ENCODE measurements around the gene ZFYVE21. TPM values are rescaled to one million over a fixed set of nuclear protein-coding genes. Genes with fewer than 3 reads are reported as not detected.

The ZFYVE21 gene
- total RNA-seq, 1 experiment from 2014 or later: 31.3 TPM

GRCh38 chr14:103696466-103697071 is 19.0 kb upstream of the ZFYVE21 start:
- peaks cover 7% of the 10 kb centered on the region; the same call in 1 of the 2 replicates for H3K79me2 ChIP-seq (ENCODE audit: insufficient read depth, low read length)
- H3K4me1 ChIP-seq (ENCODE audit: control insufficient read depth in 1 of 2, insufficient read depth in 2 of 2, low read length in 2 of 2): no peaks in the 10 kb centered on the region
- no peaks in the 10 kb centered on the region for H3K9me2 ChIP-seq (ENCODE audit: insufficient read depth)
- ChIA-PET POLR2A (no interaction called here), RAD21 (ENCODE audit: low non-redundant PET in 1 of 2, low total read pairs in 2 of 2, uncharacterized antibody in 2 of 2, unreplicated experiment in 2 of 2) (no interaction called here), CTCF (no interaction called here)
- no peak overlapping the region for H3K4me2 ChIP-seq (ENCODE audit: low read length)
- no peak overlapping the region for H3K4me3 ChIP-seq (replicated peaks in 1 of 2; ENCODE audit: low read depth in 1 of 2, low read length in 2 of 2)
- BruUV-seq (replicated peaks): no TSS peak
- ATAC-seq (no peak), DNase-seq (ENCODE audit: low read depth, low spot score) (no peak)
- no peaks in the 10 kb centered on the region for H3K9me3 ChIP-seq (ENCODE audit: control insufficient read depth in 1 of 2, insufficient read depth in 1 of 2, low read depth in 1 of 2, low read length in 2 of 2)
- H3K36me3 ChIP-seq (ENCODE audit: control insufficient read depth in 1 of 2, insufficient read depth in 2 of 2, low read length in 2 of 2): peaks cover 4 to 7% of the 10 kb centered on the region in 2 experiments; a peak in 3 of 4 replicates
- H4K20me1 ChIP-seq (ENCODE audit: insufficient read depth): no peaks in the 10 kb centered on the region
- H3K27ac ChIP-seq (ENCODE audit: low read depth, low read length): no peak overlapping the region
- H3K27me3 ChIP-seq (ENCODE audit: insufficient read depth, low read length): no peaks in the 10 kb centered on the region
- intact Hi-C loops (cut with micrococcal nuclease): no loop called here
- H3K9ac ChIP-seq (ENCODE audit: low read length): no peak overlapping the region
- no peak overlapping the region for H2AFZ ChIP-seq (ENCODE audit: low read depth, low read length, poor library complexity, severe bottlenecking)
- TF ChIP-seq SIN3A (IDR thresholded peaks at IDR 0.05; ENCODE audit: low read depth) (no peak), REST (IDR thresholded peaks at IDR 0.05; ENCODE audit: low read depth) (no peak), TCF7L2 (IDR thresholded peaks at IDR 0.05; ENCODE audit: borderline replicate concordance, extremely low read depth, insufficient read depth, insufficient read length) (no peak), RAD21 (IDR thresholded peaks at IDR 0.05; ENCODE audit: low read depth) (no peak), POLR2A (IDR thresholded peaks at IDR 0.05; ENCODE audit: borderline replicate concordance, extremely low read depth, insufficient read depth, insufficient read length) (no peak), POLR2AphosphoS5 (IDR thresholded peaks at IDR 0.05; ENCODE audit: low read depth, low read length) (no peak; the same call in none of the 2 replicates), CEBPB (IDR thresholded peaks at IDR 0.05; ENCODE audit: low read depth) (no peak), FOSL1 (IDR thresholded peaks at IDR 0.05; ENCODE audit: low read depth) (no peak), SP1 (IDR thresholded peaks at IDR 0.05; ENCODE audit: low read depth) (no peak), EGR1 (IDR thresholded peaks at IDR 0.05; ENCODE audit: low read depth) (no peak), EZH2 (IDR thresholded peaks at IDR 0.05) (no peak), ZFX (IDR thresholded peaks at IDR 0.05) (no peak), EZH2phosphoT487 (IDR thresholded peaks at IDR 0.05; ENCODE audit: borderline replicate concordance) (no peak)
